Effector memory CD8-positive, alpha-beta T cell (primary cell): ENCODE measurements around the gene STK24.

Experiments used
- ATAC-seq: fragments of 150-1000 bp; cut with Tn5 transposase; replicated peaks from 2 replicates; pipeline ENCODE4 v1.10.0; 2021; ENCODE audit warnings: mild to moderate bottlenecking, moderate library complexity
- DNase-seq, 3 experiments: peaks; one replicate each; pipeline ENCODE4 v3.0.0; 2021
- H3K27ac Mint-ChIP-seq, 2 donors: one replicate each; pipeline ENCODE4 v1.8.0; 2022; ENCODE audit warnings: mild to moderate bottlenecking in 2 of 2, mixed read lengths in 2 of 2, moderate library complexity in 2 of 2
- H3K27me3 Mint-ChIP-seq, 2 donors: one replicate each; pipeline ENCODE4 v1.8.0; 2022; ENCODE audit warnings: mixed read lengths in 2 of 2
- H3K36me3 Mint-ChIP-seq: one replicate; pipeline ENCODE4 v1.8.0; 2022; ENCODE audit warnings: mild to moderate bottlenecking, moderate library complexity, mixed read lengths; ENCODE audit not compliant: insufficient read depth
- H3K4me1 Mint-ChIP-seq, 2 donors: one replicate each; pipeline ENCODE4 v1.8.0; 2022; ENCODE audit warnings: low read depth in 2 of 2, mixed read lengths in 2 of 2
- H3K4me3 Mint-ChIP-seq, 2 donors: one replicate each; pipeline ENCODE4 v1.8.0; 2022; ENCODE audit warnings: mild to moderate bottlenecking in 2 of 2, mixed read lengths in 2 of 2, moderate library complexity in 2 of 2
- H3K9me3 Mint-ChIP-seq, 2 donors: one replicate each; pipeline ENCODE4 v1.8.0; 2022; ENCODE audit warnings: mixed read lengths in 2 of 2

Gene STK24

GRCh38 chr13:98398581-98398980 is 178.3 kb downstream of the STK24 start:
- H3K4me3 Mint-ChIP-seq = no peak overlapping the region
- ATAC-seq = no peak

GRCh38 chr13:98397861-98398260 is 179.0 kb downstream of the STK24 start:
- no peaks in the 10 kb centered on the region for H3K36me3 Mint-ChIP-seq
- H3K9me3 Mint-ChIP-seq = no peaks in the 10 kb centered on the region
- DNase-seq = no peak
- H3K27me3 Mint-ChIP-seq = peaks cover 43 to 60% of the 10 kb centered on the region in 2 donors
- no peaks in the 10 kb centered on the region for H3K4me1 Mint-ChIP-seq
- no peak for ATAC-seq
- H3K27ac Mint-ChIP-seq = no peak overlapping the region
- H3K4me3 Mint-ChIP-seq = no peak overlapping the region

More at GRCh38 chr13:98398581-98398980, 178.3 kb downstream of the STK24 start:
- no peak overlapping the region for H3K27ac Mint-ChIP-seq
- peaks cover 41 to 64% of the 10 kb centered on the region in 2 donors for H3K27me3 Mint-ChIP-seq
- no peaks in the 10 kb centered on the region for H3K9me3 Mint-ChIP-seq
- DNase-seq = no peak
- H3K36me3 Mint-ChIP-seq = no peaks in the 10 kb centered on the region
- H3K4me1 Mint-ChIP-seq = no peaks in the 10 kb centered on the region

GRCh38 chr13:98397221-98397620 is 179.7 kb downstream of the STK24 start:
- Mint-ChIP-seq H3K9me3 (no peaks in the 10 kb centered on the region), H3K4me3 (no peak overlapping the region), H3K4me1 (no peaks in the 10 kb centered on the region), H3K27me3 (peaks cover 47 to 62% of the 10 kb centered on the region in 2 donors), H3K36me3 (no peaks in the 10 kb centered on the region), H3K27ac (no peak overlapping the region)
- ATAC-seq = no peak
- DNase-seq = no peak

DNA sequence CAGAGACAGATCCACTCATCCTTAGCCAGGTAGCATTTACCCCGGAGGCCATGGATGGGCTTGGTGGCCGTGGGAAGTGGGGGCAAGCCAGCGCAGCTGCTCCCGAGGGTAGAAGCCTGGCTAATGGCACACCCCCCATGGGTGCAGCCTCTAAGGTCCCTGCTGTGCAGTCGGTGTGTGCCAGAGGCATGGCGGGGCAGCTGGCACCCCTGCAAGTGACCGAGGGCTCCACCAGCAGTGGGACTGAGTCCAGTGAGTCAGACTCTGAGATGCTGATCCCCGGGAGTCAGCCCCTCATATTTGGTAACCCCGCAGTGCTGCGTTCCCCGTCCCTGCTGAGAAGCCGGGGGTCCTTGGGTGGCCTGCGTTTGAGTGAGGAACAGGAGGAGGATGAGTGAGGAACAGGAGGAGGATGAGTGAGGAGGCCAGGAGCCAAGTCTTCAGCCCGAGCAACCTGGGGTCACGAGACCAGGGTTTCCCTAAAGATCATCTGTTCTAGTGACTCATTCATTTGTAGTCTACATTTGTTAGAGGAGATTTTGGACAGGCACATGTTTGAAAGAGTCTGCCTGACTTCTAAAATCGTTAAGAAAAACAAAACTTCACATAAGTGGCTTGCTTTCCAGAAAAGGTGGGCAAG is 180.7 kb downstream of the STK24 start:
- Mint-ChIP-seq H3K27ac (no peak overlapping the region), H3K27me3 (peaks cover 42 to 58% of the 10 kb centered on the region in 2 donors), H3K36me3 (no peaks in the 10 kb centered on the region), H3K4me1 (no peaks in the 10 kb centered on the region), H3K9me3 (no peaks in the 10 kb centered on the region), H3K4me3 (no peak overlapping the region)
- DNase-seq (no peak), ATAC-seq (no peak)
